GM21723 (cell line): ENCODE measurements around the gene CENPQ.
A peak's percentile ranks its signal among the peaks of the same experiment; 100 is the strongest.

Experiments used
- ATAC-seq: cut with Tn5 transposase; IDR thresholded peaks from one replicate; pipeline ENCODE4 v1.9.1; 2021; ENCODE audit warnings: mild to moderate bottlenecking, moderate library complexity; ENCODE audit not compliant: unreplicated experiment

CENPQ gene

DNA sequence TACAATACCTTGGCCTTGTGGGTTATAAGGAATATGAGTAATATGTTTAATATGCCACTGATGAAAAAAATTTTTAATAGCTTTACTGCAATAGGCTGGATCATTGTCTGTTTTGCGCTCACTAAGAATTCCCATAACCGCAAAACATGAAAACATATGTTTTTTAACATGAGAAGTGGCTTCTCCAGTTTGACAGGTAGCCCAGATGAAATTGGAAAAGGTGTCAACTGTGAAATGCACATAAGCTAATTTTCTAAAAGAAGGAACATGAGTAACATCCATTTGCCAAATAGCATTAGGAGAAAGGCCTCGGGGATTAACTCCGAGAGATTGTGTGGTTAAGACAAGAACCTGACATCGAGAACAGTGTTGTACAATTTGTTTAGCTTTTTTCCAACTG lies 41.5 kb downstream of the CENPQ start:
- ATAC-seq: no peak

DNA sequence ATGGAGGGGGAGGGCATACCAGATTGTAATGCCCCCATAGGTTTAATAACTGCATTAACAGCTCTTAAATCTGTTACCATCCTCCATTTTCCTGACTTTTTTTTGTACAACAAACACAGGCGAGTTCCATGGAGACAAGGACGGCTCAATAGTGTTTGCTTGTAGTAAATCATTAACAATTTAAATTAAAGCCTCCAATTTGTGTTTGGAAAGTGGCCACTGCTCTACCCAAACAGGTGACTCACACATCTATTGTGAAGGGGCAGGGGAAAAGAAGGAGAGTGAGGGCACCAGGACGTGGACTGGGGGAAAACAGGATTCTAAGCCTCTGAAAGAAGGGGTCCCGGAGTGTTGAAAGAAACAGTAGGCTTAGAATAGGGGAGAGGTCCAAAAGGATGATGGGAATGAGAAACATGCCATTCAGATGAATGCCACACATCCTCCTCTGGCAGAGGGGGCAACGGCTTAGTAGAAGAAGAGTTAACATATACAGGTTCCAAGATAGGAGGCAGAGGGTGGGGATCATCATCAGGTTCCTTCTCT lies 43.5 kb downstream of the CENPQ start:
- ATAC-seq: no peak

GRCh38 chr6:49509342-49509741 lies 46.2 kb downstream of the CENPQ start:
- ATAC-seq: no peak

DNA sequence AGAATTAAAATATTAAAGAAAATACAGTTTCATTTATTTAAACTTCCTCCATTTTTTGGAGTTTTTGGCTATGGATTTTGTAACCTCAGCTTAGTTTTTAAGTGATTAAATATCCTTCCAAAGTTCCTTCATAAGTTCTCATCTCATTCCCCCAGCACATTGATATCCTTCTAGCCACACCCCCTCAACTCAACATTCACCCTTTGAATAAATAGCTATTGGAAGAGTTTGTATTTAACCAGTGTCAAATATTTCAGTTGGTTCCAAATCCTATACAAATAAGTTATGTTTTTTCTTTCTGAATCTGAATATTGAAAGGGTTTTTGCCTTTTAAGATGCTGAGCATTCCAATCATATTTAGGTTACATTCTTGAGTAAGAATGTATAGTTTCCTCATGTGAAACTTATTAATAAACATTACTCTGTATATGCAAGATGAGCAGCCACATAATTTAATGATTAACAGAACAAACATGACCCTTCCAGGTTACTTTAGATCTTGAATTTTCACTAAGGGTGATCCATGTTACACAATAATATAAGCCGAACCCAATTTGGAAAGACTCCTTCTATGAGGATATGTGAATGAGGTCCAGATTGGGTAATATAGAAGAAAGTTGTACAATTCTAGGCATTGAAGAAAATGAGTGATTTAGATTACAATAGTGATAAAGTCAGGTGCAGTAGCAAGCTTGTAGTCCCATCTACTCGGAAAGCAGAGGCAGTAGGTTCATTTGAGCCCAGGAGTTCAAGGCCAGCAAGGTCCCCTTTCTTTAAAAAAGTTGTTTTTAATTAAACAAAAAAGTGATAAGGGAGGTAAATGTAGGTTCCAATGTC lies 50.2 kb downstream of the CENPQ start:
- ATAC-seq: no peak

GRCh38 chr6:49514571-49515484 lies 51.7 kb downstream of the CENPQ start:
- no peak for ATAC-seq

GRCh38 chr6:49515485-49516146 lies 52.4 kb downstream of the CENPQ start:
- no peak for ATAC-seq

GRCh38 chr6:49516147-49516505 lies 53.0 kb downstream of the CENPQ start:
- ATAC-seq: no peak

DNA sequence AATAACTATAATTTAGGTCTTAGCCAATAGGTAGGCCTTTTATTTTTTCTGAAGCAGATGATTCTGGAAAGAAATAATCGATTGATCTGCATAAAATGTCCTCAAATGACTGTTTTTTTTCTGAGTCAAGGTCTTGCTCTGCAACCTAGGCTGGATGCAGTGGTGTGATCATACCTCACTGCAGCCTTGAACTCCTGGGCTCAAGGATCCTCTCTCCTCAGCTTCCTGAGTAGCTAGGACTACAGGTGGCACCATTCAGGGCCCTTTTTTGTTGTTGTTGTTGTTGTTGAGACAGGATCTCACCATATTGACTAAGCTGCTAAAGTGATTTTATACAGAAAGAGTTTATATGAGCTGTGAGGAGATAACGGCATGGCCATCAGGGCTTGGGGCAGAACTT lies 54.7 kb downstream of the CENPQ start:
- ATAC-seq: no peak

DNA sequence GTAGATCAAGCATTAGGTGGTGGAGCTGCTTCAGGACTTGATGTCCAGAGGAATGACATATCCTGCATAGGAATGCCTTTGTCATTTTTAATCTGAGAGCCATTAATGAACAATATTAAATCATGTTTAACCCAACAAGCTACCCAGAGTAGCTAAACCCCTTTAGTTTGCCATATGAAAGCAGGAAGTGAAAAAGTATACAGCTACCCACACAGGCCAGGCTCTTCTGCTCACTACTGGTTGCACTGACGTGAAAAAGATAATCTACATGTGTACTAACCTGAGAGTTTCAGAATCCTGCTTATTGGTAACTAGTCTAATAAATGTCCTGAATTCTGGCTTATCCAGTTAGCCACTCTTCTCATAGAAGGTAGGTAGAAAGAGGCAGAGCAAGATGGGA lies 56.5 kb downstream of the CENPQ start:
- peak; percentile 88 for ATAC-seq

DNA sequence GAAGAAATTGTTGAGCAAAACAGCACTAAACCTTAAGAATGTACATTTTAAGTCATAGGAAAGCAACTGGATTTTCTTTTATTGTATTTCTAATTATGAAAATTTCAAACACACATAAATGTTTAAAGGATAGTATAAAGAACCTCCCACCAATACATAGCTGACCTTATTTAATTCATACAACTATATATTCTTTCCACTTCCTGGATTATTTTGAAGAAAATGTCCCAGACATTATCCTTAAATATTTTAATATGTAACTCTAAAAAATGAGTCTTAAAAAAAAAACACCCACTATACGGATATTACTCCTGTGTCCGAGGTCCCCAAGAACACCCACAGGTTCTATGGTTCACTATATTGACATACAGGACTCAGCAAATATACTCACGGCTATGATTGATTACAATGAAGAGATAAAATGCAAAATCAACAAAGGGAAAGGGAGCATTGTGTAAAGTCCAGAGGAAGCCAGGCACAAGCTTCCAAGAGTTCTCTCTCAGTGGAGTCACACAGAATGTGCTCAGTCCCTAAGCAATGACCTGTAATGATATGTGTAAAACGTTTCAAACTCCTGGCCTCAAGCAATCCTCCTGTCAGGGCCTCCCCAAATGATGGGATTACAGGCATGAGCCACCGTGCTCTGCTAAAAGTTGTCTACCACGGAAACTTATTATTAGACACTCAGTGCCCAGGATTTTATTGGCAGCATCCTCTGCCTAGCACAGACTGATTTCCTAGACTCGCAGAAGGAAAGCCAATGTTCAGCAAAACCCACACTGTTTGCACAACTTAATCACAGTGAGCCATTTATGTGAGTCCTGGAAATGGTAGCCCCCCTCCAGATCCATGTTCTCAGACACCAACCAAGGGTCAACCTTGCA lies 59.8 kb downstream of the CENPQ start:
- ATAC-seq: no peak

- no peak for ATAC-seq
Observed at GRCh38 chr6:49523901-49524300, 60.7 kb downstream of the CENPQ start.

DNA sequence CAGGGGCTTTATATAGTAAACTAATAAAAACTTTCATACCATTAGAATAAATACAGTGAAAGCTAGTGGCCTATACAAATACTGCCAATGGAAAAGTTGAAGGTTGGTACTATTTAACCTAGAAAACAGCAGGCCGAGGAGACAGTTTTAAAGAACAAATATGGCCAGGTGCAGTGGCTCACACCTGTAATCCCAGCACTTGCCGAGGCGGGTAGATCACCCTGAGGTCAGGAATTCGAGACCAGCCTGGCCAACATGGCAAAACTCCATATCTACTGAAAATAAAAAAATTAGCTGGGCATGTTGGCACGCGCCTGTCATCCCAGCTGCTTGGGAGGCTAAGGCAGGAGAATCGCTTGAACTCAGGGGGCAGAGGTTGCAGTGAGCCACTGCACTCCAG lies 61.4 kb downstream of the CENPQ start:
- ATAC-seq: no peak

- no peak for ATAC-seq
Observed at GRCh38 chr6:49526598-49526997, 63.4 kb downstream of the CENPQ start.

- ATAC-seq: no peak
Observed at GRCh38 chr6:49527320-49527719, 64.2 kb downstream of the CENPQ start.

DNA sequence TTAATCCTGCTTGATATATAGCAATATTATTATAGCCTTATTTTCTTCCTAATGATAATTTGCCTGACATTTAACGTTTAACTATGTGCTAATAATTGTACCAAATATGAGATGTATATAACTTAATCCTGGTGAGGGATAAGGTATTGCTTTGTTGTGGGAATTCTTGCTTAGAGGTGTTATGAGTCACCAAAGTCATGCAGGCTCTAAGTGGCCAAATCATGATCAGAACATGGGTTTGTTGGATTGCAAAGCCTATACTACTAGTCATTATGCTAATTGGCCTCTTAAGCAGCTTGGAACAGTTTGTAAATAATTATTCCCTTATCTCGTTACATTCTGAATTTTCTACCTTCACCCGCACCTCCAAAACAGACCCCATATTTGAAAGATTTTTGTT lies 65.4 kb downstream of the CENPQ start:
- ATAC-seq: no peak

DNA sequence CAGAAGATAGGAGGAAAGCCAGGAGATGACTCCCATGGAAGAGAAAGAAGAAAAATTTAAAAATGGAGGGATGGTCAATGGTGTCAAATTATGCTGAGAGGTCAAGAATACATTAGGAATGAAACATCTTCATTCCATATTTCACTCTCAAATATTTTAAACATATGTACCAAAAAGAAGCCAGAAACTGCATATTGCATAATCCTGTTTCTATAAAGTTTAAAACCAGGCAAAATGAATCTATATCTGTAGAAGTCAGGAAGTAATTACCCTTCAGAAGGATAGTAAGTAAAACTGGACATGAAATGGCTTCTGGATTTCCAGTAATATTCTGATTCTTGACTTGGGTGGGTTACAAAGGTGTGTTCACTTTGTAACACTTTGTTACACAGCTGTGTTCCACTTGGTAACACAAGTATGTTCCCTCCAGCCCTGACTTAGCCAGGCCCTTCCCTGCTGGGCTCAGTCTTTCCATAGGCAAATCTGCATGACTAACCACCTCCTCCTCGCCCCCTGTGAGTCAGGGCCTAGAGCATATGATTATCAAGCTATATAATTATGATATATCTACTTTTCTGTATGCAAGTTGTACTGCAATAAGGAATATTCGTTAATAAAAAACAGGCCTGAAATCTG lies 67.1 kb downstream of the CENPQ start:
- ATAC-seq: no peak

DNA sequence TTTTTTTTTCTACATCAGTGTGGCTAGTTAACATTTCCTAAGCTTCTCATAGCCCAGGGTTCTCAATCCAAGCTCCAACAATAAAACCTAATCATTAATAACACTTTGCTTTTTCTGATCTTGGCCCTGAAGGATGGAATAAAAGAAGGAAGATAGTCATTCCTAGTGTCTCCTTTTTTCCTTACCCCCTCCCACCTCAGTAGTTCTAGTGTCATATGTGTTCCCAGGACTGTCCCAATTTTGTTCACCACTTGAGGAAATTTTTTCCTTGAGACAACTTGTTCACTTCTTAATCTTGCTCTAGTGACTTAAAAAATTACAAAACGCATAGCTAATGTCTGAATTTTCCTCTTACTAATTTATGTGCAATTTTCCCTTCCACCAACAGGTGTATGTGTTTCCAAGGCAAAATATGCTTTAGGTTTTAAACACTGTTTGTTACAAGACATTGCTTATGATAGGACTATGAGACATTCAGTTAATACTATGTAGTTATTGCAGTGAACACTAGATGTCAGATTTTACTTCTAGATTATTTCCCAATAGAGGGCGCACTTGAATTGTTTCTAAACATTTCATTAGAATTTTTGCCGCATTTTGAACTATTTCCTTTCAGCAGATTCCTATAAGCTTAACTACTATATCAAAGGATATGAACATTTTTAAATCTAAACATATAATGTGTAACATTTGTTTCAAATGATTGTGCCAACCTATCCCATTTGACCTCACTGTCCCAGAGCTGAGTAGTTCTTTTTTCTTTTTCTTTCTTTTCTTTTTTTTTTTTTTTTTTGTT lies 68.8 kb downstream of the CENPQ start:
- ATAC-seq: peak; percentile 94

DNA sequence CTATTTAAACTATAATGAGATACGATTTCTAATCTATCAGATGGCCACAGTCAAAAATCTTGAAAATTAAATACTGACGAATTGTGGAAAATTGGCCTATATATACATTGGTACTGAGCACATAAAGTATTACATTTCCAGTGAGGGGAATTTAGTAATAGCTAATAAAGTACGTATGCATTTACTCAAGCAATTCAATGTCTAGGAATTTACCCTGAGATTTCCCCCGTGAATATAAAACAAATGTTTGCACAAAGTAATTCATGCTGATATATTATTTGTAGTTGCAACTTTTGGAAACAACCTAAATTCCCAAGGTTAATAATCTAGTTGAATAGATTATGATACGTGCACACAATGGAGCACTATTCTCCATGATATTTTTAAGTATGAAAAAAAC lies 72.6 kb downstream of the CENPQ start:
- no peak for ATAC-seq

DNA sequence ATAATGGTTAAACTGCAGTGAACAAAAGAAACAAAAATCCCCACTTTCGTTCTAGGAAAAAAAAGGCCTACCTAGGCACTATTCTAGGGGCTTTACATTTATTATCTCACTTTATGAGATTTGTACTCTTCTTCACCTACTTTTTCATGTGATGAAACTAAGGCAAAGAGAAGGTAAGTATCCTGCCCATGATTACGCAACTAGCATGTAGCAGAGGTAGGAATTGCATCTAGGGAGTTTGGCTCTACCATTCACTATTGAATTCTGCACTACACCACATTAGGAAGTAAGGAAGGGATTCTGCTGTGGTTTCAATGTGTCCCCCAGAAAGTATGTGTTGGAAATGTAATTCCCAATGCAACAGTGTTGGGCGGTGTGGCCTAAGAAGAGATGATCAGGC lies 75.9 kb downstream of the CENPQ start:
- ATAC-seq: no peak
